ENCODE measurements around the gene CBX6. TPM values are rescaled to one million over a fixed set of nuclear protein-coding genes. Genes with fewer than 3 reads are reported as not detected.

CBX6 gene
- total and polyA plus RNA-seq, 12 donors = 21.0 to 151 (median 77.8) TPM

GRCh38 chr22:38834991-38835390 is 37.0 kb downstream of the CBX6 start:
- no peak for DNase-seq
- Histone ChIP-seq H3K27me3 (no peaks in the 10 kb centered on the region), H3K36me3 (replicated peaks in 1 of 2) (no peaks in the 10 kb centered on the region), H3K9me3 (replicated peaks in 1 of 3) (no peaks in the 10 kb centered on the region), H3K4me3 (no peak overlapping the region), H3K27ac (no peak overlapping the region), H3K4me1 (replicated peaks in 1 of 2) (no peaks in the 10 kb centered on the region)
- no peak for TF ChIP-seq CTCF (IDR thresholded peaks at IDR 0.05)
- no peak for TF ChIP-seq POLR2A (IDR thresholded peaks at IDR 0.05)
- 90 to 100% (median 98%) methylated on average over 1 to 5 of the region's 5 CpGs for WGBS, 4 donors
- intact Hi-C loops (cut with DNase I) = no loop called here

- no peak for DNase-seq
- no peaks in the 10 kb centered on the region for H3K9me3 ChIP-seq (replicated peaks in 1 of 3)
- no peak for TF ChIP-seq POLR2A (IDR thresholded peaks at IDR 0.05)
- H3K36me3 ChIP-seq (replicated peaks in 1 of 2) = no peaks in the 10 kb centered on the region
- no peak overlapping the region for H3K27ac ChIP-seq
- H3K4me1 ChIP-seq (replicated peaks in 1 of 2) = no peaks in the 10 kb centered on the region
- 84 to 93% (median 92%) methylated on average over 12 to 13 of the region's 13 CpGs for WGBS, 4 donors
- no peaks in the 10 kb centered on the region for H3K27me3 ChIP-seq
- no peak overlapping the region for H3K4me3 ChIP-seq
- intact Hi-C loops (cut with DNase I) = no loop called here
Observed at GRCh38 chr22:38834215-38834953, 37.6 kb downstream of the CBX6 start.

GRCh38 chr22:38833061-38833460 is 39.0 kb downstream of the CBX6 start:
- H3K4me1 ChIP-seq (replicated peaks in 1 of 2) = no peaks in the 10 kb centered on the region
- DNase-seq = no peak

GRCh38 chr22:38832005-38832978 is 39.7 kb downstream of the CBX6 start:
- Histone ChIP-seq H3K27me3 (no peaks in the 10 kb centered on the region), H3K9me3 (replicated peaks in 1 of 3) (no peaks in the 10 kb centered on the region), H3K27ac (no peak overlapping the region), H3K36me3 (replicated peaks in 1 of 2) (no peaks in the 10 kb centered on the region), H3K4me1 (replicated peaks in 1 of 2) (no peaks in the 10 kb centered on the region), H3K4me3 (no peak overlapping the region)
- 81 to 87% (median 86%) methylated on average over 16 to 30 of the region's 30 CpGs for WGBS, 4 donors
- TF ChIP-seq POLR2A (IDR thresholded peaks at IDR 0.05) (no peak), CTCF (IDR thresholded peaks at IDR 0.05) (no peak)
- intact Hi-C loops (cut with DNase I) = no loop called here
- no peak for DNase-seq

More at GRCh38 chr22:38833061-38833460, 39.0 kb downstream of the CBX6 start:
- no peak overlapping the region for H3K27ac ChIP-seq
- no peaks in the 10 kb centered on the region for H3K9me3 ChIP-seq (replicated peaks in 1 of 3)
- no peaks in the 10 kb centered on the region for H3K27me3 ChIP-seq
- intact Hi-C loops (cut with DNase I) = no loop called here
- H3K4me3 ChIP-seq = no peak overlapping the region
- WGBS, 4 donors = 61 to 72% (median 67%) methylated on average over 2 to 3 of the region's 3 CpGs; no CpG with 5 or more reads in 1 of the 4 donors
- H3K36me3 ChIP-seq (replicated peaks in 1 of 2) = no peaks in the 10 kb centered on the region
- TF ChIP-seq CTCF (IDR thresholded peaks at IDR 0.05) (no peak), POLR2A (IDR thresholded peaks at IDR 0.05) (no peak)

Measured in adrenal gland (tissue), 12 donors.